Erythroblast (primary cell): ENCODE data around the gene RALGPS1.

Experiments used
- GATA1 ChIP-seq: IDR thresholded peaks from 2 replicates; pipeline ENCODE4 v1.6.1; 2011; ENCODE audit warnings: low read depth, mild to moderate bottlenecking, control low read depth, low read length, moderate library complexity
- POLR2A ChIP-seq: IDR thresholded peaks from 2 replicates; pipeline ENCODE4 v1.6.1; 2011; ENCODE audit warnings: mild to moderate bottlenecking, low read length

DNA sequence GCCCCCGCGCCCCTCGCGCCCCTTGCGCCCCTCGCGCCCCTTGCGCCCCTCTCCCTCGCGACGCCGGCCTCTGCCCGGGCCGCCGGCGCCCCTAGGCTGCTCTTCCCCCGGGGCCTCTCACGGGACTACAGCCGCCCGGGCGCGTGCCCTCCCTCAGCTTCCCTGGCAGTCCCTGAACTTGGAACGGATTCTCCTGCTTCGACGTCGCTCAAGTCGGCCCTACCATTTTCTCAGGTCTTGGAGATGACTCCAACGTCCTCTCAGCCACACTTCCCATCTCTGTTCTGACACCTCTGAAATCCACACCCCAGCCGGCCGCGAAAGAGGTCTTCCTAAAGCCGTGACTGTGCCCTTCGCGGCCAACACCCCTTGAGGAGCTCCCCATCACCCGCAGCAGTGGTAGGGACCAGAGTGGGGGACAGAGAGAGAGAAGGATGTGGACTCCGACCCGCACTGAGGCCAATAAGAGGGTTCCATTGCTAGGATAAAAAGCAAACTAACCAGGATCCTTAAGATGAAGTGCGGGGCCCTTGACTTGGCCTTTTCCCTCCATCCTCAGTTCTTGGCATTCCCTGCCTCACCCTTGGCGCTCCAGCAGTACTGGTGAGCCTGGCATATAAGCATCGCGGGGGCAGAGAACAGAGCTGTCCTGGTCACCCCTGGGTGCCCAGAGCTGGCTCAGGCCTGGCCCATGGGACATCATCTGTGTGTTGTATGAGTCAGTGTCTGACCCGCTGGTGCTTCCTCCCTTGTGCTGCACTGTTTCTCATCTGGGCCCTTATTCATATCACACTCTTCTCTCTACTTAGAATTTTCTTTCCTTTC is 311.4 kb downstream of the RALGPS1 start:
- TF ChIP-seq POLR2A, result no peak
- TF ChIP-seq GATA1, result no peak
